Fibroblast of villous mesenchyme (primary cell): Measurements from ENCODE around the gene AOPEP. TPM values are rescaled to one million over a fixed set of nuclear protein-coding genes. Genes with fewer than 3 reads are reported as not detected.

ENCODE experiments used
- DNase-seq: peaks from one replicate; pipeline ENCODE4 v3.0.0-alpha.2; 2010; ENCODE audit warnings: low read depth
- H3K4me3 ChIP-seq: 2 replicates; pipeline ENCODE4 v1.5.1; 2011; ENCODE audit warnings: low read depth, mild to moderate bottlenecking, low read length
- total RNA-seq: library from RNA; depleted of rRNA; stranded (reverse); fragments of >200 nt; gene quantifications from 2 replicates; pipeline ENCODE4 v1.2.3, GENCODE V29; 2012
- TF ChIP-seq, protein P1 (sequence below): IDR thresholded peaks from 2 replicates; pipeline ENCODE4 v1.5.1; 2012; ENCODE audit warnings: low read depth, mild to moderate bottlenecking, low read length; ENCODE audit not compliant: insufficient read depth

The AOPEP gene
- total RNA-seq, 1 donor, result 153 TPM

DNA sequence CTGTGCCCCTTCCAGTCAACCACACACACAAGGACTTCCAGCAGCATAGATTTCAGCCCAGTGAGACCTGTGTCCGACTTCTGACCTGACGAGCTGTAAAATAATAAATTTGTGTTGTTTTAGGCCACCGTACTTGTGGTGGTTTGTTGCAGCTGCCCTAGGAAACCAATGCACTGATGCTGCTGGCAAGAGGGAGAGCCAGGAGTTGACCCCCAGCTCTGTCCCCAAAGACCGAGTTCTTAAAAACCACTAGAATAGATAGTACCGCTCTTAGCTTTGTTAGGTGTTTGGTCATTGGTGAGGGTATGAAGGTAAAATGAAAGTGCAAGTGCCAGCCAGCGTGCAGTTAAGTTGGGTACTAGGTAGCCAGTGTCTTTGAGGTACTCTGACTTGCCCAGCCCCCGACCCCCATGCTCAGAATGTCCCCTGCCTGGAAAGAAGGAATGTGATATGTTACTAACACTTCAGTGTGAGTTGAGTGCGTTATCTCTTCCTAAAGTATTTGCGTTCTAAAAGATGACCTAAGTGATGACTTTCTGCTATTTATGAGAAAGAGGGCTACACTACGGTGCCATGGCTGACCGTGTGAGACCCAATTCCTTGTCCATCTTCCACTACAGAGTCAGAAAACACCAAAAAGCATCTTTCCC, 185.6 kb downstream of the AOPEP start:
- no peak for DNase-seq
- TF ChIP-seq, protein P1, sequence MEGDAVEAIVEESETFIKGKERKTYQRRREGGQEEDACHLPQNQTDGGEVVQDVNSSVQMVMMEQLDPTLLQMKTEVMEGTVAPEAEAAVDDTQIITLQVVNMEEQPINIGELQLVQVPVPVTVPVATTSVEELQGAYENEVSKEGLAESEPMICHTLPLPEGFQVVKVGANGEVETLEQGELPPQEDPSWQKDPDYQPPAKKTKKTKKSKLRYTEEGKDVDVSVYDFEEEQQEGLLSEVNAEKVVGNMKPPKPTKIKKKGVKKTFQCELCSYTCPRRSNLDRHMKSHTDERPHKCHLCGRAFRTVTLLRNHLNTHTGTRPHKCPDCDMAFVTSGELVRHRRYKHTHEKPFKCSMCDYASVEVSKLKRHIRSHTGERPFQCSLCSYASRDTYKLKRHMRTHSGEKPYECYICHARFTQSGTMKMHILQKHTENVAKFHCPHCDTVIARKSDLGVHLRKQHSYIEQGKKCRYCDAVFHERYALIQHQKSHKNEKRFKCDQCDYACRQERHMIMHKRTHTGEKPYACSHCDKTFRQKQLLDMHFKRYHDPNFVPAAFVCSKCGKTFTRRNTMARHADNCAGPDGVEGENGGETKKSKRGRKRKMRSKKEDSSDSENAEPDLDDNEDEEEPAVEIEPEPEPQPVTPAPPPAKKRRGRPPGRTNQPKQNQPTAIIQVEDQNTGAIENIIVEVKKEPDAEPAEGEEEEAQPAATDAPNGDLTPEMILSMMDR, result no peak

DNA sequence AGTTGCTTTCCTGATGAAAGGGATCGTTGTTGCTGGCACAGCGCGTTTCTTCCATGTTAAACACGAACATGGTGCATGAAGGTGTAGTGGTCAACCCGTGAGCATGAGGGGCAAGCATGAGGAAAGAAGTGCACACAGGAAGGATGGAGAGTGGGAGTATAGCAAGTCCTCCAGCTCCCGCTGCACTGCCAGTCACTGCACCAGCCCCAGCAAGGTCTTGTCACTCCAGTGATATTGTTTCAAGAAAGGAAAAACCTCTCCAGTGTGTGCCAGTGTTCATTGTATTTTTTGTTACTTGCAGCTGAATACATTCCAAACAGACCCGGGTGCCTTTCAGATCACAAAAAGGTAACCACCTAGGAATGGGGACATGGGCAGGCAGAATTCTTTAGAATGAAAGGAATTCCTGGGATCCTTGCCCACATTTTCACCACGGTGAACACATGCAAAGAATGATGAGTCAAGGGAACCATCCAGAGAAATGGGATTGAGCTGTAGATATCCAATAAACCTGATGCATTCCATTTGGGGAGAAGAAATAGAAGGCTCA, 186.3 kb downstream of the AOPEP start:
- H3K4me3 ChIP-seq, result no peak overlapping the region
- DNase-seq, result peak; percentile 44
- TF ChIP-seq, protein P1, result no peak

More for the DNA sequence above, 185.6 kb downstream of the AOPEP start:
- H3K4me3 ChIP-seq, result no peak overlapping the region

DNA sequence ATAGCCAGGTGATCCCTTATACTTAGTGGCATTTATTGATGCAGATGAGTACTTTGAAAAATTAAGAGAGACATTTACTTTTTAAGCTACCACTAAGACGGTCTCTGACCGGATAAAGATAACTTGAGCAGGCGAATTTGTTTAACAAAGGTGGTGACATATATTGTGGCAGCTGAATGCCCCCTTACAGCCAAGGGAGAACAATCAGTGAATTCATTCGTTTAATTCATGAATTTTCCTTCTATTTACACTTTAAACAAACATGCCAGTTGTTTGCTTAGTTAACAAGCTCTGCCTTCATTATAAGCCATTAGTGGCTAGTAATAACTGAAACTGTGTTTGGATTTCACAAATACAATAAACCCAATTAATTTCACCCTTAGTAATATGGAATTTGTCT, 187.1 kb downstream of the AOPEP start:
- DNase-seq, result no peak
- H3K4me3 ChIP-seq, result no peak overlapping the region
- TF ChIP-seq, protein P1, result no peak

DNA sequence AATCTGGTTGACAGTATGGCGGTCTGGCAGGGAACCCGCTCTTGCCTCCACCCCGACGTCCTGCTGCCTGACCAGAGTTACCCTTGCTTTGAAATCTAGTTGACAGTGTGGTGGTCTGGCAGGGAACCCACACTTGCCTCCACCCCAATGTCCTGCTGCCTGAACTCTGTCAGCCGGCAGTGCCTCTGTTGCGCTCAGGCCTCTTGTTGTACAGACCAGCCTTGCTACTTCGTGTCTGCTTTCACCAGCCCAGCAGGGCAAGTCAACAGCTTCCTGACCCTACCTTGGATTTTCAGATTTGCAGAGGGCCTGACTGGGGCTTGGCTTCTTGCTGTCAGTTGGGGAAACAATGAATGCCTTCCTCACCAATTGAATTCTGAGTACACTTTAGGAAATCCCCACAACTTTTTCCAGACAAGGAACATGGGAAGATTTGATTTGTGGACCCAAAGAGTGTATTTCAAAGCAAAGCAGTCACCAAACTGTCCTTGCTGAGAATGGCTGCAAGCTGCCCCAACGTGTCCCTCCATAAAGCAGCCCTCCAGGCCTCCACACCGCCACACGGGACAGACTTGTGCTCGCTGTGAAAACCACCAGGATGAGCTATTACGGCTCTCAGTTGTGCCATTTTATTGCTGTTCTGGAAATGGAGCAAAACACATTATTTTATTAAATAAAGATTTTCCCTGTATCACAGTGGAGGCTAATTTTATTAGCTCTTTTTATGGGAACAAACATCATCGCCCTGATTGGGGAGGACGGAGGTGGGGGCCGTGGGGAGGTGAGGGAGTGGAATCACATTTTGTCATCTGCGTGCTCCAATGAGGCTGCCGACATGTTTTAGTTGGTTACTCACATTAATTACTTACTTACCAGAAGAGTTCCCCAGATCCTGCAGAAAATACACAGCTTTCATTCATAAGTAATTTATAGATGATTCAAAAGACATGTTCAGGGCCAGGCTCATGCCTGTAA, 189.3 kb downstream of the AOPEP start:
- H3K4me3 ChIP-seq, result no peak overlapping the region
- TF ChIP-seq, protein P1, result no peak
- no peak for DNase-seq

DNA sequence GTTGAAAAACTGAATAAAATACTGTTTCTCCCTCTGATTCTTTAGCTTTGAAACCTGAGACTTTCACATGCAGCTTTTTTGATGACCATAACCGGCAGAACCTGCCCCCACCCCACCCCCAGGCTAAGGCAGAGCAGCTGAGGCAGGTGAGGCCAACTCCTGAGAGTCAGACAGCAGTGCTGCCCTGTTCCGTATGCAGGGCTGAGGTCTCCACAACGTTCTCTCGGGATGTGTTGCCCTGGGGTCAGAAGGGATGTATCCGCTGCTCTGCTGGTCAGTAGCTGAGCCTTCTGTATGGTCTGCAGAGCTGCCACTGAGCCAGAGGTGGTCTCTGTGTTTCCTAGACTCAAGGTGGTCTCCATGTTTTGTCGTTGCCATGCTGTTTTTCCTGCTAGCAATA, 190.5 kb downstream of the AOPEP start:
- H3K4me3 ChIP-seq, result no peak overlapping the region
- TF ChIP-seq, protein P1, result no peak
- DNase-seq, result no peak

DNA sequence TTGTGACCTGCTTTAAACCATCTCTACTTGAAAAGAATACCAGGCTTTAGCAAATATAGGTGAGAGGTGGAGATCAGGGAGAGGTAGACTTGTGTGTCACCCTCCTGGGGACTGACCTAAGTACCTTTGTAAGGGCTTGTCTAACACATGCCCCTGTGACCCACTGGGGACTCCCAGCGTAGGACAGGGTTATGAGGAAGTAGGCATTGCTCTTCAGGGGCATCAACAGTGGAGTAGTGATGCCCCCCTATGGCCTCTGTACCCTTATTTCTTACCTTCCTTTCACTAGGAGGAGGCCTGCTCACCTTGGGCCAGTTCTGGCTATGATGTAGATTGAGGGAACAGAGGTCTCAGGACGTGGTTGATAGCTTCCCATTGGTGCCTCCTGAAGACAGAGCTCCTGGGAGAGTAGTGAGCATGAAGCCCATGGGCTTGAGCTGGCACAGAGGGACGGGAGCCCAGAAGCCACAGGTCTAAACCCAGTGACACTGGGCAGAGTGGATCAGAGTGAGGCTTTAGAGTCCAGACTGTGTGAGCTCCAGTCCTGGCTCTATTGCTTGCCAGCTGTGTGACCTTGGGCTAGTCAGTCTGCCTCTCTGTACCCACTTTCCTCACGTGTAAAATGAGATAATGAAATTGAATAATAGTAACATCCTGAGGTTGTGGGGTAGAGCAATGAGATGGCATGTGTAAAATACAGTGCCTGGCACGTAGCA, 191.7 kb downstream of the AOPEP start:
- TF ChIP-seq, protein P1, result no peak
- H3K4me3 ChIP-seq, result no peak overlapping the region
- no peak for DNase-seq
